ENCODE results near the gene GPR4.

- TF ChIP-seq CTCF (conservative IDR thresholded peaks at IDR 0.05; ENCODE audit: low read depth, low read length) (no peak), EZH2 (IDR thresholded peaks at IDR 0.05; ENCODE audit: borderline replicate concordance, low read depth, low read length, poor library complexity, severe bottlenecking) (no peak)
These were observed 14.1 kb downstream of the GPR4 start for GRCh38 chr19:45587873-45588272.

Measured in A673 (cell line).